Activated naive CD4-positive, alpha-beta T cell treated with anti-CD3 and anti-CD28 coated beads for 36 hours (primary cell): ENCODE data around the gene ACTG1. TPM values are rescaled to one million over a fixed set of nuclear protein-coding genes. Genes with fewer than 3 reads are reported as not detected.
"Not testable (repeated sequence)": the region's sequence is repeated elsewhere in the genome, so short reads cannot be mapped to it uniquely, and the experiment has no call there.

Experiments
- CTCF ChIA-PET: fragments of 350-600 bp; sonication (Branson Sonifier 250); formaldehyde crosslinking; loops from one replicate; lab custom pipeline; 2021; ENCODE audit warnings: antibody characterized with exemption; lab: Charles Lee
- DNase-seq: peaks from one replicate; pipeline ENCODE4 v3.0.0-alpha.2; 2020
- H3K27ac Mint-ChIP-seq: one replicate; pipeline ENCODE4 v1.8.0; 2021; ENCODE audit warnings: mild to moderate bottlenecking, mixed read lengths
- H3K27me3 Mint-ChIP-seq: one replicate; pipeline ENCODE4 v1.8.0; 2021; ENCODE audit warnings: low read depth, mixed read lengths
- H3K36me3 Mint-ChIP-seq: one replicate; pipeline ENCODE4 v1.8.0; 2021; ENCODE audit warnings: low read depth, mixed read lengths
- H3K4me1 Mint-ChIP-seq: one replicate; pipeline ENCODE4 v1.8.0; 2021; ENCODE audit warnings: low read depth, mixed read lengths
- H3K4me3 Mint-ChIP-seq: one replicate; pipeline ENCODE4 v1.8.0; 2021; ENCODE audit warnings: mild to moderate bottlenecking, moderate library complexity, mixed read lengths
- H3K9me3 Mint-ChIP-seq: one replicate; pipeline ENCODE4 v1.8.0; 2021; ENCODE audit warnings: mixed read lengths
- intact Hi-C: fragments of 100-400 bp; cut with micrococcal nuclease; formaldehyde crosslinking; loops from one replicate; pipeline ENCODE4 v1.15.1; 2023
- total RNA-seq, 2 experiments: library from RNA; stranded (reverse); gene quantifications; one replicate each; pipeline ENCODE4 v1.2.3, GENCODE V29; 2021

The ACTG1 gene
- total RNA-seq, 2 experiments from 2014 or later = 2,881 to 2,925 TPM

GRCh38 chr17:81535007-81535328, 22.4 kb upstream of the ACTG1 start:
- H3K27me3 Mint-ChIP-seq = peaks cover 11% of the 10 kb centered on the region
- H3K4me3 Mint-ChIP-seq = no peak overlapping the region
- intact Hi-C loops = no loop called here
- CTCF ChIA-PET = no interaction called here
- no peak for DNase-seq
- no peak overlapping the region for H3K27ac Mint-ChIP-seq
- peaks cover 1% of the 10 kb centered on the region for H3K4me1 Mint-ChIP-seq
- H3K36me3 Mint-ChIP-seq = no peaks in the 10 kb centered on the region
- H3K9me3 Mint-ChIP-seq = no peaks in the 10 kb centered on the region

- H3K27me3 Mint-ChIP-seq = peaks cover 11% of the 10 kb centered on the region
- intact Hi-C loops = no loop called here
- H3K4me1 Mint-ChIP-seq = peaks cover 1% of the 10 kb centered on the region
- no peaks in the 10 kb centered on the region for H3K9me3 Mint-ChIP-seq
- no peak overlapping the region for H3K27ac Mint-ChIP-seq
- DNase-seq = no peak
- H3K36me3 Mint-ChIP-seq = no peaks in the 10 kb centered on the region
- CTCF ChIA-PET = no interaction called here
- no peak overlapping the region for H3K4me3 Mint-ChIP-seq
Observed at GRCh38 chr17:81534157-81535006, 21.8 kb upstream of the ACTG1 start.

GRCh38 chr17:81533339-81534141, 20.9 kb upstream of the ACTG1 start:
- Mint-ChIP-seq H3K9me3 (no peaks in the 10 kb centered on the region), H3K27me3 (peaks cover 11% of the 10 kb centered on the region), H3K27ac (no peak overlapping the region), H3K4me3 (no peak overlapping the region), H3K4me1 (peaks cover 1% of the 10 kb centered on the region), H3K36me3 (no peaks in the 10 kb centered on the region)
- CTCF ChIA-PET = no interaction called here
- intact Hi-C loops = no loop called here
- DNase-seq = no peak

- Mint-ChIP-seq H3K27me3 (peaks cover 11% of the 10 kb centered on the region), H3K4me3 (no peak overlapping the region), H3K36me3 (no peaks in the 10 kb centered on the region), H3K27ac (no peak overlapping the region), H3K9me3 (no peaks in the 10 kb centered on the region), H3K4me1 (no peaks in the 10 kb centered on the region)
- CTCF ChIA-PET = no interaction called here
- no peak for DNase-seq
- intact Hi-C loops = no loop called here
Observed at GRCh38 chr17:81532490-81533287, 20.1 kb upstream of the ACTG1 start.

GRCh38 chr17:81531998-81532404, 19.4 kb upstream of the ACTG1 start:
- intact Hi-C loops, H3K9me3 Mint-ChIP-seq, H3K36me3 Mint-ChIP-seq, H3K4me3 Mint-ChIP-seq, H3K4me1 Mint-ChIP-seq, DNase-seq, H3K27ac Mint-ChIP-seq, CTCF ChIA-PET: not testable (repeated sequence)
- H3K27me3 Mint-ChIP-seq = peaks cover 11% of the 10 kb centered on the region

GRCh38 chr17:81531013-81531412, 18.4 kb upstream of the ACTG1 start:
- H3K36me3 Mint-ChIP-seq, CTCF ChIA-PET, H3K9me3 Mint-ChIP-seq, H3K27ac Mint-ChIP-seq, H3K4me3 Mint-ChIP-seq, intact Hi-C loops, H3K4me1 Mint-ChIP-seq, DNase-seq: not testable (repeated sequence)
- H3K27me3 Mint-ChIP-seq = peaks cover 11% of the 10 kb centered on the region

GRCh38 chr17:81529437-81529803, 16.8 kb upstream of the ACTG1 start:
- Mint-ChIP-seq H3K36me3 (no peaks in the 10 kb centered on the region), H3K4me3 (no peak overlapping the region), H3K9me3 (no peaks in the 10 kb centered on the region), H3K4me1 (no peaks in the 10 kb centered on the region), H3K27ac (no peak overlapping the region), H3K27me3 (peaks cover 6% of the 10 kb centered on the region)
- intact Hi-C loops = no loop called here
- CTCF ChIA-PET = interaction anchor here (0.9 kb wide), 1 partner anchor 72 kb away, joined by 3 read pairs; no protein-coding TSS in a partner anchor
- DNase-seq = no peak

- no peaks in the 10 kb centered on the region for H3K36me3 Mint-ChIP-seq
- peaks cover 6% of the 10 kb centered on the region for H3K27me3 Mint-ChIP-seq
- CTCF ChIA-PET = no interaction called here
- H3K27ac Mint-ChIP-seq = no peak overlapping the region
- H3K9me3 Mint-ChIP-seq = no peaks in the 10 kb centered on the region
- DNase-seq = no peak
- no peak overlapping the region for H3K4me3 Mint-ChIP-seq
- intact Hi-C loops = no loop called here
- H3K4me1 Mint-ChIP-seq = no peaks in the 10 kb centered on the region
Observed at GRCh38 chr17:81528651-81529436, 16.2 kb upstream of the ACTG1 start.

- H3K4me1 Mint-ChIP-seq = no peaks in the 10 kb centered on the region
- H3K4me3 Mint-ChIP-seq = no peak overlapping the region
- CTCF ChIA-PET = no interaction called here
- H3K9me3 Mint-ChIP-seq = no peaks in the 10 kb centered on the region
- H3K27me3 Mint-ChIP-seq = peaks cover 4% of the 10 kb centered on the region
- DNase-seq = no peak
- H3K36me3 Mint-ChIP-seq = no peaks in the 10 kb centered on the region
- H3K27ac Mint-ChIP-seq = no peak overlapping the region
- intact Hi-C loops = no loop called here
Observed at GRCh38 chr17:81528384-81528650, 15.7 kb upstream of the ACTG1 start.

GRCh38 chr17:81527591-81528383, 15.2 kb upstream of the ACTG1 start, which contains the start of gene FSCN2:
TSS of gene FSCN2 (plus strand) at chr17:81528377. CDS start at chr17:81528532, 155 bp downstream.
- no peak within 1 kb of the TSS for H3K27ac Mint-ChIP-seq
- CTCF ChIA-PET = no interaction called here
- H3K4me3 Mint-ChIP-seq = no peak within 1 kb of the TSS
- intact Hi-C loops = no loop called here
- H3K9me3 Mint-ChIP-seq = no peaks in the 10 kb centered on the region
- no peaks in the 10 kb centered on the region for H3K36me3 Mint-ChIP-seq
- no peaks in the 10 kb centered on the region for H3K27me3 Mint-ChIP-seq
- no peak for DNase-seq
- H3K4me1 Mint-ChIP-seq = no peaks in the 10 kb centered on the region

GRCh38 chr17:81526662-81527571, 14.3 kb upstream of the ACTG1 start:
- H3K4me3 Mint-ChIP-seq = no peak overlapping the region
- no peaks in the 10 kb centered on the region for H3K36me3 Mint-ChIP-seq
- no peak for DNase-seq
- no peaks in the 10 kb centered on the region for H3K27me3 Mint-ChIP-seq
- H3K9me3 Mint-ChIP-seq = no peaks in the 10 kb centered on the region
- no peaks in the 10 kb centered on the region for H3K4me1 Mint-ChIP-seq
- H3K27ac Mint-ChIP-seq = no peak overlapping the region
- CTCF ChIA-PET = no interaction called here
- intact Hi-C loops = no loop called here
